ENCODE measurements around the gene PNKD.

DNA sequence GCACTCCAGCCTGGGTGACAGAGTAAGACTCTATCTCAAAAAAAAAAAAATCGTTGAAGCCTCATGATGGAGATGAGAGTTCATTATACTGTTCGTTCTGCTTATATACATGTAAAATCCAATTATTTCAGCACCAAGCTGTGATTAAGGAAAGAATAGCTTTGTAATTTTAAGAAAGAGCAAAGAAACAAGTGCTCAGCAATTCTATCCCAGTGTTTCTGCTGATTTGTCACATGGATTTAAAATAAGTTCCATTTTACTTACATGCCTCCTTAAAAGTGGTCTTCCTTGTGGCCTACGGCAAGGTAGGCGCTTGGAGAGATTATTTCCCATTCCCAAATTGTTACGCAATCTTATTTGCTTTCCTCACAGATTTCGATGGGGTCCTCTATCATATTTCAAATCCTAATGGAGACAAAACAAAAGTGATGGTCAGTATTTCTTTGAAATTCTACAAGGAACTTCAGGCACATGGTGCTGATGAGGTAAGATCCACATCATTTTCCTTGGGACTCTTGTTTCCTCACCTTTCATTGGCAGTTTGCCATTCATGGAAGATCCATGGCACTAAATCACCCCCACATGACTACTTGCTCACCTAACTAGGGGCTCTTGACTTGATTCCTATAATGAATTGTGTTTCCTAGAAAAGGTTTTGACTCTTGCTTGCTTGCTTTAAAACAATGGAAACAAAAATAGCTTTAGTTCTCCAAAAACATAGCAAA is 41.8 kb upstream of the PNKD start:
- TF ChIP-seq, protein P1, sequence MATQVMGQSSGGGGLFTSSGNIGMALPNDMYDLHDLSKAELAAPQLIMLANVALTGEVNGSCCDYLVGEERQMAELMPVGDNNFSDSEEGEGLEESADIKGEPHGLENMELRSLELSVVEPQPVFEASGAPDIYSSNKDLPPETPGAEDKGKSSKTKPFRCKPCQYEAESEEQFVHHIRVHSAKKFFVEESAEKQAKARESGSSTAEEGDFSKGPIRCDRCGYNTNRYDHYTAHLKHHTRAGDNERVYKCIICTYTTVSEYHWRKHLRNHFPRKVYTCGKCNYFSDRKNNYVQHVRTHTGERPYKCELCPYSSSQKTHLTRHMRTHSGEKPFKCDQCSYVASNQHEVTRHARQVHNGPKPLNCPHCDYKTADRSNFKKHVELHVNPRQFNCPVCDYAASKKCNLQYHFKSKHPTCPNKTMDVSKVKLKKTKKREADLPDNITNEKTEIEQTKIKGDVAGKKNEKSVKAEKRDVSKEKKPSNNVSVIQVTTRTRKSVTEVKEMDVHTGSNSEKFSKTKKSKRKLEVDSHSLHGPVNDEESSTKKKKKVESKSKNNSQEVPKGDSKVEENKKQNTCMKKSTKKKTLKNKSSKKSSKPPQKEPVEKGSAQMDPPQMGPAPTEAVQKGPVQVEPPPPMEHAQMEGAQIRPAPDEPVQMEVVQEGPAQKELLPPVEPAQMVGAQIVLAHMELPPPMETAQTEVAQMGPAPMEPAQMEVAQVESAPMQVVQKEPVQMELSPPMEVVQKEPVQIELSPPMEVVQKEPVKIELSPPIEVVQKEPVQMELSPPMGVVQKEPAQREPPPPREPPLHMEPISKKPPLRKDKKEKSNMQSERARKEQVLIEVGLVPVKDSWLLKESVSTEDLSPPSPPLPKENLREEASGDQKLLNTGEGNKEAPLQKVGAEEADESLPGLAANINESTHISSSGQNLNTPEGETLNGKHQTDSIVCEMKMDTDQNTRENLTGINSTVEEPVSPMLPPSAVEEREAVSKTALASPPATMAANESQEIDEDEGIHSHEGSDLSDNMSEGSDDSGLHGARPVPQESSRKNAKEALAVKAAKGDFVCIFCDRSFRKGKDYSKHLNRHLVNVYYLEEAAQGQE (IDR thresholded peaks at IDR 0.05; ENCODE audit: low read depth) = no peak
- TF ChIP-seq FOXM1 (IDR thresholded peaks at IDR 0.05; ENCODE audit: borderline replicate concordance, low read depth) (no peak), CEBPB (IDR thresholded peaks at IDR 0.05) (peak; percentile 83), EP300 (IDR thresholded peaks at IDR 0.05; ENCODE audit: borderline replicate concordance) (no peak), RAD21 (IDR thresholded peaks at IDR 0.05; ENCODE audit: low read depth) (no peak), CREB1 (IDR thresholded peaks at IDR 0.05; ENCODE audit: low read depth) (no peak)
- TF ChIP-seq, protein P2, sequence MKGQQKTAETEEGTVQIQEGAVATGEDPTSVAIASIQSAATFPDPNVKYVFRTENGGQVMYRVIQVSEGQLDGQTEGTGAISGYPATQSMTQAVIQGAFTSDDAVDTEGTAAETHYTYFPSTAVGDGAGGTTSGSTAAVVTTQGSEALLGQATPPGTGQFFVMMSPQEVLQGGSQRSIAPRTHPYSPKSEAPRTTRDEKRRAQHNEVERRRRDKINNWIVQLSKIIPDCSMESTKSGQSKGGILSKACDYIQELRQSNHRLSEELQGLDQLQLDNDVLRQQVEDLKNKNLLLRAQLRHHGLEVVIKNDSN (IDR thresholded peaks at IDR 0.05) = no peak
